Endothelial cell of umbilical vein (primary cell): ENCODE measurements around the gene PLIN5. TPM values are rescaled to one million over a fixed set of nuclear protein-coding genes. Genes with fewer than 3 reads are reported as not detected.

Experiments used
- BruUV-seq: library from RNA; stranded (reverse); fragments of 400-500 nt; replicated peaks from 2 replicates; lab custom pipeline; 2021; lab: Mats Ljungman, UMichigan
- CTCF ChIA-PET: fragments of 300-600, 350-600 bp; sonication (Branson Sonifier 250); formaldehyde crosslinking; loops from one replicate; lab custom pipeline; 2021; ENCODE audit warnings: antibody characterized with exemption, inconsistent platforms; lab: Charles Lee
- POLR2A ChIA-PET: fragments of 300-600, 350-600 bp; sonication (Branson Sonifier 250); formaldehyde crosslinking; loops from one replicate; lab custom pipeline; 2021; ENCODE audit warnings: antibody characterized with exemption, inconsistent platforms; lab: Charles Lee
- DNase-seq: peaks from one replicate; pipeline ENCODE4 v3.0.0-alpha.2; 2011; ENCODE audit warnings: low read depth, low spot score
- FAIRE-seq: peaks from 2 replicates; lab custom pipeline; 2011; peaks lifted over from hg19 to GRCh38; lab: Jason Lieb, UNC
- H2AFZ ChIP-seq: 2 replicates; pipeline ENCODE4 v1.6.0; 2012; ENCODE audit warnings: low read depth, low read length, control low read depth, inconsistent platforms
- H3K27ac ChIP-seq: 2 replicates; pipeline ENCODE4 v1.5.1; 2011; ENCODE audit warnings: low read depth, mild to moderate bottlenecking, control low read depth, low read length, moderate library complexity; ENCODE audit not compliant: insufficient read depth
- H3K27me3 ChIP-seq, 2 experiments: 2 replicates each; pipeline versions ENCODE4 v1.6.0 to v1.6.1; 2011; ENCODE audit warnings: low read length in 2 of 2, mixed read lengths in 1 of 2; ENCODE audit not compliant: control insufficient read depth in 2 of 2, insufficient read depth in 2 of 2
- H3K36me3 ChIP-seq, 2 experiments: 2 replicates in 1 of 2; 3 replicates in 1 of 2; pipeline ENCODE4 v1.5.1; 2011; ENCODE audit warnings: low read length in 2 of 2, mild to moderate bottlenecking in 1 of 2, moderate library complexity in 1 of 2; ENCODE audit not compliant: control insufficient read depth in 2 of 2, insufficient read depth in 2 of 2; ENCODE audit errors: extremely low read depth in 1 of 2
- H3K4me1 ChIP-seq: 3 replicates; pipeline ENCODE4 v1.5.1; 2011; ENCODE audit warnings: mild to moderate bottlenecking, low read length; ENCODE audit not compliant: control insufficient read depth, insufficient read depth; ENCODE audit errors: extremely low read depth
- H3K4me2 ChIP-seq: 2 replicates; pipeline ENCODE4 v1.6.1; 2011; ENCODE audit warnings: low read length, control low read depth, mixed read lengths; ENCODE audit not compliant: insufficient read depth
- H3K4me3 ChIP-seq, 3 experiments: fragments of 200-600 bp in 1 of 3; sonication (generic), shearing (Covaris generic) in 1 of 3; replicated peaks in 1 of 3; 2 replicates each; pipeline ENCODE4 v1.5.1; 2011 to 2016; ENCODE audit warnings: control low read depth in 3 of 3, low read length in 3 of 3, mild to moderate bottlenecking in 2 of 3, inconsistent platforms in 1 of 3, low read depth in 1 of 3, moderate library complexity in 1 of 3; ENCODE audit not compliant: insufficient read depth in 1 of 3
- H3K79me2 ChIP-seq: 2 replicates; pipeline ENCODE4 v1.6.0; 2012; ENCODE audit warnings: low read length, inconsistent platforms; ENCODE audit not compliant: control insufficient read depth, insufficient read depth
- H3K9ac ChIP-seq: replicated peaks from 2 replicates; pipeline ENCODE3; 2011; ENCODE audit warnings: low read length, control low read depth; ENCODE audit not compliant: insufficient read depth; ENCODE audit errors: extremely low read depth
- H3K9me1 ChIP-seq: replicated peaks from 3 replicates; pipeline ENCODE4 v1.6.0; 2011; ENCODE audit warnings: mild to moderate bottlenecking, low read length; ENCODE audit not compliant: control insufficient read depth, insufficient read depth; ENCODE audit errors: extremely low read depth
- H3K9me3 ChIP-seq: replicated peaks from 2 replicates; pipeline ENCODE4 v1.5.1; 2012; ENCODE audit warnings: low read length, inconsistent platforms; ENCODE audit not compliant: control insufficient read depth, insufficient read depth
- H4K20me1 ChIP-seq: replicated peaks from 2 replicates; pipeline ENCODE3; 2011; ENCODE audit warnings: mild to moderate bottlenecking, low read length; ENCODE audit not compliant: control insufficient read depth, insufficient read depth; ENCODE audit errors: extremely low read depth
- CTCF ChIP-seq, 2 donors: IDR thresholded peaks; 1 replicate in 1 of 2; 2 replicates in 1 of 2; pipeline ENCODE4 v1.5.1; 2011; ENCODE audit warnings: low read length in 2 of 2, mild to moderate bottlenecking in 2 of 2, moderate library complexity in 2 of 2, control low read depth in 1 of 2, inconsistent platforms in 1 of 2, low read depth in 1 of 2; ENCODE audit not compliant: insufficient read depth in 1 of 2; ENCODE audit errors: extremely low read depth in 1 of 2
- EZH2 ChIP-seq: IDR thresholded peaks from 2 replicates; pipeline ENCODE4 v1.6.1; 2012; ENCODE audit warnings: borderline replicate concordance, low read depth, mild to moderate bottlenecking, moderate library complexity, low read length, inconsistent platforms; ENCODE audit not compliant: severe bottlenecking
- FOS ChIP-seq: IDR thresholded peaks from 2 replicates; pipeline ENCODE4 v1.6.1; 2011; ENCODE audit warnings: mild to moderate bottlenecking, low read length, moderate library complexity, borderline replicate concordance; ENCODE audit not compliant: insufficient read depth
- GATA2 ChIP-seq: IDR thresholded peaks from 2 replicates; pipeline ENCODE4 v1.7.0; 2011; ENCODE audit warnings: low read depth, mild to moderate bottlenecking, moderate library complexity, mixed read lengths, low read length; ENCODE audit not compliant: insufficient read length, insufficient read depth
- JUN ChIP-seq: IDR thresholded peaks from 2 replicates; pipeline ENCODE4 v1.6.1; 2011; ENCODE audit warnings: borderline replicate concordance, low read depth; ENCODE audit not compliant: insufficient read length, insufficient read depth
- MAX ChIP-seq: IDR thresholded peaks from 2 replicates; pipeline ENCODE4 v1.6.1; 2011; ENCODE audit not compliant: insufficient read depth, insufficient read length
- MYC ChIP-seq: IDR thresholded peaks from one replicate; pipeline ENCODE4 v1.6.1; 2011; ENCODE audit warnings: mild to moderate bottlenecking, low read depth, low read length
- POLR2A ChIP-seq: IDR thresholded peaks from 2 replicates; pipeline ENCODE4 v1.6.1; 2012; ENCODE audit warnings: low read depth, mild to moderate bottlenecking, control low read depth, low read length
- POLR2AphosphoS5 ChIP-seq: IDR thresholded peaks from 2 replicates; pipeline ENCODE4 v1.6.1; 2012; ENCODE audit warnings: low read depth, mild to moderate bottlenecking, control low read depth, low read length, moderate library complexity; ENCODE audit not compliant: insufficient read depth
- dilution Hi-C: fragments of 300-500 bp; cut with MboI; formaldehyde crosslinking; loops from one replicate; pipeline ENCODE4 v1.15.0; 2019; ENCODE audit warnings: low sequenced_read_pairs; ENCODE audit not compliant: extremely low pct_ligation_motif_present
- intact Hi-C: fragments of 100-400 bp; cut with micrococcal nuclease; formaldehyde crosslinking; loops from one replicate; pipeline ENCODE4 v1.10.0; 2022
- polyA plus RNA-seq, 4 experiments: library from polyadenylated mRNA; depleted of rRNA in 3 of 4; stranded (reverse) in 3 of 4; unstranded in 1 of 4; fragments of >200 nt; gene quantifications; 2 replicates each; pipeline versions ENCODE4 v1.2.1 to v1.2.3, GENCODE V29; 2011 to 2012; ENCODE audit warnings: missing spikeins in 1 of 4
- total RNA-seq: library from RNA; stranded (reverse); gene quantifications from 2 replicates; pipeline ENCODE4 v1.2.3, GENCODE V29; 2021

Gene PLIN5
- total and polyA plus RNA-seq, 2 donors (not counting 3 experiments of a cell fraction or from before 2014, with no cell fraction given) = 0.17 to 0.24 TPM

GRCh38 chr19:4502282-4503131 lies 32.5 kb downstream of the PLIN5 start:
- H4K20me1 ChIP-seq = no peaks in the 10 kb centered on the region
- DNase-seq (no peak), FAIRE-seq (no peak)
- BruUV-seq = no TSS peak
- no peak overlapping the region for H2AFZ ChIP-seq
- H3K27me3 ChIP-seq = no peaks in the 10 kb centered on the region
- dilution Hi-C loops = no loop called here
- ChIA-PET POLR2A (no interaction called here), CTCF (interaction anchor here (1.7 to 3.1 kb wide), 2 partner anchors 21 to 23 kb away, joined by 7 to 10 read pairs; no protein-coding TSS in a partner anchor)
- H3K27ac ChIP-seq = no peak overlapping the region
- no peak for TF ChIP-seq GATA2
- no peak for TF ChIP-seq MYC
- no peak for TF ChIP-seq POLR2A
- no peak for TF ChIP-seq POLR2AphosphoS5
- TF ChIP-seq MAX = no peak
- no peak for TF ChIP-seq FOS
- no peak for TF ChIP-seq EZH2
- TF ChIP-seq JUN = no peak
- TF ChIP-seq CTCF (IDR thresholded peaks at IDR 0.05; ENCODE audit: extremely low read depth in 1 of 2, insufficient read depth in 1 of 2, low read depth in 1 of 2, low read length in 2 of 2) = no peak
- no peak overlapping the region for H3K4me3 ChIP-seq
- H3K9me1 ChIP-seq = no peaks in the 10 kb centered on the region
- peaks cover 10% of the 10 kb centered on the region for H3K4me1 ChIP-seq
- intact Hi-C loops = no loop called here
- no peaks in the 10 kb centered on the region for H3K9me3 ChIP-seq
- H3K4me2 ChIP-seq = no peak overlapping the region
- no peak overlapping the region for H3K9ac ChIP-seq
- H3K36me3 ChIP-seq = peaks cover 5 to 37% of the 10 kb centered on the region in 2 experiments
- no peaks in the 10 kb centered on the region for H3K79me2 ChIP-seq
